NCI-H1930 (cell line): ENCODE data around the gene KCNQ1.

ENCODE experiments used
- DNase-seq, 2 experiments: peaks; one replicate each; lab custom pipeline; 2025; lab: John Stamatoyannopoulos, UW

The KCNQ1 gene

DNA sequence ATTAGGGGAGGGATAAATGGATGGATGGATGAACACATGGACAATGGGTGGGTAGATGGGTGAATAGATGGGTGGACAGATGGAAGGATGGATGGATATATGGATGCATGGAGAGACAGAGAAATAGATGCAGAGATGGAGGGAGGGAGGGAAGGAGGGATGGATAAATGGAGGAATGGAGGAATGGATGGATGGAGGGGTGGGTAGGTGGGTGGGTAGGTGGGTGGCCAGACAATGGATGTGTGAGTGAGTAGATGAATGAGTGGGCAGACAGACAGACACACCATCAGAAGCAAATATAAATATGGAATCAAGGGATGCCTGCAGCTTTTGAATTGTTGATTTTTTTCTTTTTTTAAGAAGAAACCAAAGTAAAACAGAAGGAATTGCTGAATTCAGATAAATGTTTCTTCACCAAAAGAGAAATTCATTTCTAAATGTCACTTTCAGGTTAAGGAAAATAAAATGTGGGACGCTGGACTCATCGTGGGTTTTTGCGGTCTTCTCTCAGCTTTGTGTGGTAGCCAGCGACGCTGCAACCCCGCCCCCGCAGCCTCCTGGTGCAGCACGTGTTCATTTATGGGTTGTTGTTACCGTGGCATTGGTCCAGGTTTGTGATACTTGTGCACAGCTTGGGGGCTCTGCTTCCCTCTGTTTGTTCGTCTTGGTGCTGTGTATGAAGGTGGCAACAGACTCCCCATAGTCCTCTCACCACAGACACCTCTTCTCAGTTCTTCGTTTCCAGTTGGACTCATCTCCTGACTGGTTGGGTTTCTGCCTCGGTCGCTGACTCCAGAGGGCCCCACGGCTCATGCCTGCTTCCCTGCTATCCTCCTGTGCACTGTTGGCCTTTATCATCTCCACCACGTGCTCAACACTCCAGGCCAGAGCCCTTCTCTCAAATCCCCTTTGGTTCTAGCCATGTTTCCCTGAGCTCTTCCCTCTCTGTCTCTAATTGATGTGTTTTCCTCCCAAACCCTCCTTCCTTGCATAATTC, 364.3 kb downstream of the KCNQ1 start:
- no peak for DNase-seq

DNA sequence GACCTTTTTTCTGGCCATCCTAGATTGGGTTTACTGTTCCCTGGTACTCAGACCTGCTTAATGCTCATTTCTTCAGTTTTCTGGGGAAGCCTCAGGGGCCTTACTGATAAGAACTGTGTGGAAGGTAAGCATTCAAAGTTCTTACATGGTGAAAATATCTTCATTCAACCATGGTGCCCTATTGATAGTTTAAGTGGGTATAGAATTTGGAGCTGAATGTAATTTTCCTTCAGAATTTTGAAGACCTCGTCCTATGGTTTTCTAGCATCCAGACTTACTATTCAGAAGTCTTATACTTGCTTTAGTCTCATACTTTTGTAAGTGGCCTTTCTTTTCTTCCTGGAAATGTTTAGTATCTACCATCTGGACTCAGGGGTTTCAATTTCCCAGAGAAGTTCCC, 365.0 kb downstream of the KCNQ1 start:
- no peak for DNase-seq

DNA sequence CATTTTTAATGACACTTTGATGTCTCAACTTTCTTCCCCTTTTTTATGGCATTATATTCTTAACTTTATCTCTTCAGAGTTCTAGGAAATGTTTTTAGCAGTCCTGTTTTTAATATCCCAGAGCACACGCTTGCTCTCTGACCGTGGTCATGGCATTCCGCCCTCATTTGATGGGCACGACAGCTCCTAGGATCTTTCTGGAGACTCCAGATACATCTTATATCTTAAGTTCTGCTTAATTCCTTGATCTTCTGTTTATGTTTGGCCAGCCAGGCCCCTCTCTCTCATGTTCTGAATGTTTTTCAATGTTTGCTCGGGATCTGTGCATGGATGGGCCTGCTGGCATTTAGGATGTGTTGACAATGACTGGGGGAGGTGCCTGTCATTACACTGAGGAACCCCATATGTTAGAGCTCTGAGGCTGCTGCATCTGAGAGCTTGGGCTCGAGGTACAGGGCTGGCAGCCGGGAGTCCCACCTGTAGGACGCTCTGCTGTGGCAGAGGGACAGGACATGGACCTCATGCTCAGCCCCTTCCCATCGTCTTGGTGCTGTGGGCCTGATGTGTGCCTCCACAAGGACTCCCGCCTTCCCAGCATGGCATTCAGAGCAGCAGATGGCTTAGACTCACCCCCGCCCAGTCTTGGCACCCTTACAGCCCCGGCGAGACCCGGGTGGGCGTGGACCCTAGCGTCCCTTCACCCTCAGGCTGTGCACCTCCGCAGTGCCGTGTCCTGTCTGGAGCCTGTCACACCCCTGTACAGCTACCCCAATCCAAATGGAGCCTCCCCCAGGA, 365.8 kb downstream of the KCNQ1 start:
- DNase-seq, result no peak

DNA sequence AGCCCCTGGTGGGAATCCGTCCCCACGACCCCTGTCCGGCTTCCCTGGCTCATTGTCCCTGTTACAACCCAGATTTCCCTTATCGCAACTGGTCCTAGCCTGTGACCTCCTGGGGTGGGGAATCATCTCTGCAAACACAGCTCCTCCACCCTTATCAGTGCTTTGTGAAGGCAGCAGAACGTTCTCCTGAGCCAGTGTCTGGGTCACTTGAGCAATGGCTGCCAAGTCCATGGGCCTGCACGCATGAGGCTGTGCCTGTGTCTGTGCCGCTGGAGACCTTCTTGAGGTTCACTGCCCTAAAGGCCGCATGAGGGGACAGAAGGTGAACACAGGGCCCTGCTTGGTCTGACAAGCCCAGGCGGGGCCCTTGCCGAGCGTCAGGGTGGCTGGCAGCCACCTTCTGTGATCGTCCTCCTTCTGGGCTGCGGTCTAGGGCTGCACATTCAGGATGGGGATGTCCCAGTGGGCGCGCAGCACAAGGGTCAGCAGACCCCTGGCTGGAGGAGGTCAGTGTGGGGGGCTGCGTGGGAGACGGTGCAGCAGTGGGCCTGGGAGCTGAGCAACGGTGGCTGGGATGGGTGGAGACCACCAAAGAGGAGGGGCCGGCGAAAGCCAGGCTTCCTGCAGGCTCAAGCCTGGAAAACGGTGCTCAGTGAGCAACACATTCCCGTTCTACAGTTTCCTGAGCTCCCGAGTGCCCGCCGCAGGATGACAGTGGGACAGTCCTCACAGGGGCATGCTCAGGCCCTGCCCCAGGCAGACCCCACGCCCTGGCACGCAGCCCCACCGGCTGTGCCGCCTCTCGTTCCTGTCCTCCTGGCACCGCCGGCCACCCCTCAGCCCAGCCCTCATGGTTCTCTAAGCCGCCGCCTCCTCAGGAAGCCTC, 366.6 kb downstream of the KCNQ1 start:
- no peak for DNase-seq

DNA sequence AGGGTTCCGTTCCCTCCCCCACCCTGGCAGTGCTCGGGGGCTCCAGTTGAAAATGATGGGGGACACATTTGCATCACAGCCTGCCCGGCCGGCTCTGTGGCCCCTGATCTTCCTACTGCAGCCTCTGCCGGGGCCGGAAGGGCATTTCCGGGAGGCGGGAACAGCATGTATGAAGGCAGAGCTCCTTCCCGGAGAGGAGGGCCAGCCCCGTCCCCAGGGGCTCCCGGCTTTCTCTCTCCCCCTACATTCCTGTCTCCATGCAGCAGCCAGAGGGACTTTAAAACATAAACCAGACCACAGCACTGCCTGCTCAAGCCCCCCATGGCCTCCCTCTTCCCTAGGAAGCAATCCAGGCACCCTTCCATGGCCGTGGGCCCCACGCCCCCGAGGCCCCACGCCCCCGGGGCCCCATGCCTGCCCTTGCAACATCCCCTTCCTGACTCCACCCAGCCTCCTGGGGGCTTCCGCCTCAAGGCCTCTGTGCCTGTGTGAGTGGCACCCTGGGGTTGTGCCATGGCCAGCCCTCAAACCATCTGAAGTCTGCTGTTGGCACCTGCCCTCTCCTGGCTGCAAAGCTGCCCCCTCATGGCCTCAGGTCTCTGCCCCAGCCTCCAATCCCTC, 367.7 kb downstream of the KCNQ1 start:
- no peak for DNase-seq

DNA sequence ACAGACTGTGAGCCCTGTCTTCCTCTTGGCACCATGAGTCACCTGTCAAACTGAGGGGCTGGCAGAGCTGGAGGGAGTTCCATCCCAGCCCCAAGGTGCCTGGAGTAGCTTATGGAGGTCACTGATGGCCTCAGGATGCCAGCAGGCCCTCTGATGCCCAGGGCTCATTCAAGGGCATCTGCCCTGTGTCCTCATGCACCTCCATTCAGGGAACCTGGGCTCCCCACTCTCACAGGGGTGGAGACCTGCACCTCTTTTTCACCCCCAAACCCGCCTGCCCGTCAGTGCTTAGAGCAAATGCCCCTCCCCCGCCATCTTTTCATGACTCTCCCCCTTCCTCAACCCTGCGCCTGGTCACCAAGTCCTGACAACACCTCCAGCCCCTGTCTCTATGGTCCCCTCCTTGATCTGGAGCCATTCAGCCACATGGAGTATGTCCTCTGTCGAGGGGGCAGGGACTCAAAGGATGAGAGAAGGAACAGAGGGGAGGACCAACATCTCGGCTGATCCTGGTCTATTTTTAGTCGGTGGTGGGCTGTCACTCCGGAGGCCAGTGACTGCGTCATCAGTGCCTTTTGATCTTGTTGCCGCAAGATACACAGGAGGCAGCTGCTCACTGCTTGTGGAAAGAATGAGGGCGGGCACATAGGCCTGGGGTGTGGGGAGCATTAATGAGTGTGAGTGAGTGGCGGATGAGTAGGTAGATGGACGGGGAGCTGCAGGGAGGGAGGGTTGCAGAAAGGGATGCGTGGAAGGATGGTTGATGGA, 368.5 kb downstream of the KCNQ1 start:
- no peak for DNase-seq

DNA sequence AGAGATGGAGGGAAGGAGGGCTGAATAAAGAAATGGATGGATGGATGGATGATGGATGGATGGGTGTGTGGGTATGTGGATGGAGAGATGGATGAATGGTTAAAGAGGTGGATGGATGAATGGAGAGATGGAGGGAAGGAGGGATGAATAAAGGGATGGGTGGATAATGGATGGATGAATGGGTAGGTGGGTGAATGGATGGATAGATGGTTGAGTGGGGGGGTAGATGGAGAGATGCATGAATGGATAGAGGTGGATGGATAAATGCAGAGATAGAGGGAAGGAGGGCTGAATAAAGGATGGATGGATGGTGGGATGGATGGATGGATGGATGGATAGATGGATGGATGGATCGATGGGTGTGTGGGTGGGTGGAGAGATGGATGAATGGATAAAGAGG, 369.2 kb downstream of the KCNQ1 start:
- no peak for DNase-seq

DNA sequence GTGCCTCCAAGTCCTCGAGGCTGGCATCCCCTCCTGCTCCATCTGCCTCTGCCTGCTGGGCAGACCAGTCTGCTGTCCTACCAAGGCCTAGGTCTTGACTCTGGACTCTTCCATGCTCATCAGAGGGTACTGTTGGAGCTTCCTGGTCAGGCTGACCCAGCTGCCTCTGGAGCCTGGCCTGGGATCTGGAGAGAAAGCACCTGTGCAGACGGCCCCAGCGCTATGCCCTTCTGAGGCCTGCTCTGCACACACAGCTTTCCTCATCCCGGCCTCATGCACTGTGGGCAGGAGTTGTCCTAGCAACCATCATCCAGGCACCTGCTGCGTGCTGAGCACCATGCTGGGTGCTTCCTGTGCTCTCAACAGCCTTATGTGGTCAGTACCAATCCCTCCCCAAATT, 369.9 kb downstream of the KCNQ1 start:
- DNase-seq, result no peak

DNA sequence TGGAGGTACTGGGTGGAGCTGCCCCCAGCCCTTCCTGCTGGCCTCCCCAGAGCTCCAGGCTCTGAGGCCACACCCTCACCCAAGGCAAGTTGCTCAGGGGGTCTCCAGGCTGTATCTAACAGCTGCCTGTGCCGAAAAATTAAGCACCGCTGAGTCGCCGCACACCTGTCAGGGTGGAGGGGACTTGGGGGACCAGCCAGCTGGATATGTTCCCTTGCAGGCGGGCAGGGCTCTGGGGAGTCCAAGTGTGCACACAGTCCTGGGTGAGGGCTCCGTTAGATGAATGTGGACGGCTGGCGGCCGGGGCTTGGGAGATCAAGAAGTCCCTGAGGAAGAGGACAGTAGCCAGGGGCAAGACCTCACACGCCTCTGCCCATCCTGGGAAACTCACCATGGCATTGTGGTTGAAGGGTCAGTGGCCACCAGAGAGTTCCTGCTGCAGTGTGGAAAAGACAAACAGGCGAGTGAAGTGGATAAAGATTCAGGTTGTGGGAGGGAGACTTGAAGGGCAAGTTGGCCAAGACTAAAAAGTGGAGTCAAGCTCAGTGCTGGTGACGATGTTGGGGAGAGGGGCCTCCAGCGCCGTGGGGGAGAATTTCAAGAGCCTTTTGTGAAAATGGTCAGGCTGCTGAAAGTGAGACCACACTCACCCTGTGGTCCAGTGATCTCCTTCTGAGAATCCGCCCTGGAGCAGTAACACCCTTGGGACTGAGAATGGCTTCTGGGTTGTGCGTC, 371.1 kb downstream of the KCNQ1 start:
- DNase-seq, result no peak

DNA sequence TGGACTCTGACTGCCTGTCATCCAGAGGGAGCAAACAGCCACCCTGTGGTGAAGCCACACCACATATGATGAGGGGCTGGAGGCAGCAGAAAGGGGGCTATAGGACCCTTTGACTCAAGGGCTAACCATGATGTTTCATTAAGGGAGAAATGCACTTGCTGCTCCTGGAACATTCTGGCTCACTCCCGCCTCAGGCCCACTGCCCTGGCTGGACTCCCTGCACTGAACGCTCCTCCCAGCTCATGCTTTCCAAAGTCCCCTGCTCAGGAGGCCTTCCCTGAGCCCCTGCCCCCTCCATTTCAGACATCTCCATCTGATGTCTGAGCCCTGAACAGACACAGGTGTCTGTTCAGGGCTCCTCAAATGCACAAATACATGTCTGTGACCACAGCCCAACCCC, 371.7 kb downstream of the KCNQ1 start:
- DNase-seq, result no peak

DNA sequence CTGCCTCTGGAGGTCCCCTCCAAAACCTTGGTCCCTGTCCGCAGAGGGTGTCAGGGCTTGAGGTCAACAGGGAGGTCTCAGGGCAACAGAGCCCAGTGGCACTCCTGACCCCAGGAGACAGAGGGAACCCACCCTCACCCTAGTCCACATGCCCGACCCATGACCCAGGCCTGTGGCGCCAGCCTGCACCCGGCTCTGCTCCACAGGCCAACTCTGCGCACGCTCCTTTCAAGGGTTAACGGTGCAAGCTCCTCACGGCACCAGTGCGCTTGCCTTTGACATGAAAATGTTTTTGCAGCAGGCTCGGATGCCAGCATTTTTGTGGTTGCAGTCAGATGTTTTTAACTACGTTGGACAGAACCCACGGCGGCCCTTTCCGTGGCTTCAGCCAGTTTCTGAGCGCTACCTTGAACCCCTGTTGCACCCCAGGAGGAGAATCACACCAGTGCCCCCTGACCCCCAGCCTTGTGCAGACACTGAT, 372.2 kb downstream of the KCNQ1 start:
- no peak for DNase-seq

DNA sequence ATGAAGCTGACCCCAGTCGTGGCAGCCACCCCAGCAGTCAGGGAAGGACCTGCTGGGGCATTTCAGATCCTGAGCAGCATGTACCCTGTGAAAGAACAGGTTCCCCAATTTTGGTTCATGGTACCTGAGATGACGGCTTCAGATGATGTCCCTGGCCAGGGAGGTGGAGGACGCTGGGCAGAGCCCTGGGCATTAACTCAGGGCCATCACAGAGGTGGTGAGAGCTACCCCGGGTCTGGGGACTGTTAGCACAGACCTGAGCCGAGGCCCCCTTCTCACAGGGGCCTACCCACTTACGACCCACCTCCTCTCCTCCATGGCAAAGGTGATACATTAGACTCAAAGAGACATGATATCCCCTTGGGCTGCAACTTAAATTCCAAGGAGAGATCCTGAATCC, 372.6 kb downstream of the KCNQ1 start:
- DNase-seq, result no peak

DNA sequence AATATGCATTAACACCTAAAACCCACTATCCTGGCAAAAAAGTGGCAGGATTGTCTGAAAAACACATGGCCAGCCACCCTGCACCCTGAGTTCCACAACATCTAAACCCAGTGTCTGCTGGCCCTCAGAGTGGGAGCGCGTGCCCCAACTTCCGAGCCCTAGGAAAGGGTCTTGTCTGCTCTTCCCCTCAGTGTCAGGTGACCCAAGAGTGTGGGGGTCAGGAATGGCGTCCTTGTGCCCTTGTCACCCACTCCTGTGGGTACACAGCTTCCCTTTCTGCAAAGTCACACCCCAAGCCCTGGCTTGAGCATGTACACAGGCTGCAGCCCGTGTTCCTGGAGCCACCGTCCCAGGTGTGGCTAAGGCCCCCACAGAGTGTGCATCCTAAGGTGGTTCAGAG, 373.2 kb downstream of the KCNQ1 start:
- no peak for DNase-seq

DNA sequence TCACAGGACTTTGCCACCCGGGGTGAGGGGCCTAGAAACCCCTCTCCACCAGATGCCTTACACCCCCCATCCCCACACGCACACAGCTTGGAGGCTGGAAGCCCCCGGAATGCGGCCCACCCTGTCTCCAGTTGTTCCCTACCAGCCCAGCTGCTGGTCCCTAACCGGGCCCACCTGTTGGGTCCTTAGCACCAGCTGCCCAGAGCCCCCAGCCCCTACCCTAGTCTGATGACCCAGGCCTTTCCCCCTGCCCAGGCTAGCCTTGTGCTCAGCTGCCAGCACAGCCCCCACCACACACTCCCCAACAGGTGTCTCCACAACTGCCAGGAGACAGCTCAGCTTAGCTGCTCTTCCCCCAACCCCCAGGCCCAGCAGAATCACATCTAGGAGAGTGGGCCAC, 373.7 kb downstream of the KCNQ1 start:
- DNase-seq, result no peak

DNA sequence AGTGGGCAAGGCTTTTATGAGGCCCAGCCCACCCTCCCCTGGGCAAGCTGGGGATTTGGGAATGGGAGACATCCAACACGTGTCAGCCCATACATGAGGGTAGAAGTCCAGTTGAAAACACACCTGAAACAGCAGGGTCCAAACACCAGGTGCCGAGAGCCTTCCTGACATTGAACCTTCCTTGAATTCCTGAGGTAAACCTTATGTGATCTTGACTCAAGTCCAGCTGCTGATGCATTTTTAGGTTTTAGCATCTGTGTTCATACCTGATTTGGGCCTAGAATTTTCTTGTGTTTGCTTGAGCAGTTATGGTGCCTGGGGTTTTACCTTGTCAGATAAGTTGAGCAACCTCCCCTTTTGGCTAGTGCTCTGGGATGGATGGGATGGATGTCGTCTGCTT, 374.5 kb downstream of the KCNQ1 start:
- no peak for DNase-seq

DNA sequence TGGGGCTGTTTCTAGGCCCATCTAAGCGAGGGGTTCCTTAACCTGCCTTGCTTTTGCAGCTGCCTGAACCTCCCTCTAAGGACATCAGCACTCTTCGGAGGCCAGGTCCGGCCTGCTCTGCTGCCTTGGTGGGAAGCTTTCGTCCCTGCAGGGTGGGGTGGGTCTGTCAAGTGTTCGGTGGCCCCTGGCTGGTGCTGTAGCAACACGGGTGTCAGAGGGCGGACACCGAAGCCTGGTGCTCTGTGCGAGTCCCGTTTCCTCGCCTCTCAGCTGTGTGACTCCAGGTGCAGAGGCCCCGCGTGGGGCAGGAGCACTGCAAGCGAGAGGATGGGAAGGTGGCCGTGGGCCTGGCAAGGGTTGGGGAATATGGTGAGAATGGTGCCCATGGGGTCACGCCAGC, 376.2 kb downstream of the KCNQ1 start:
- DNase-seq, result no peak

DNA sequence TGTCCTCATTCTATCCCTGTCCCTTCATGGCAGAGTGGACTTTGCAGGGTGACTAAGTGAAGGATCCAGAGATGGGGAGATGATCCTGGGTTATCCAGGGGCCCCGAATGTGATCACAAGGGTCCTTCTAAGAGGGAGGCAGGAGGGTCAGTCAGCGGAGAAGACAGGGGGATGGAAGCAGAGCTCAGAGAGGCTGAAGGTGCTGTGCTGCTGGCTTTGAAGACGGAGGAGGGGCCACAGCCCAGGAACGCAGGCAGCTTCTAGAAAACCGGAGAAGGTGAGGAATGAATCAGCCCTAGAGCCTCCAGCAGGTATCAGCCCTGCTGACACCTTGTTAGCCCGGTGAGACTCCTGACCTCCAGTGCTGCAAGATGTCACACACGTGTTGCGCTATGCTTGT, 377.1 kb downstream of the KCNQ1 start:
- DNase-seq, result no peak

DNA sequence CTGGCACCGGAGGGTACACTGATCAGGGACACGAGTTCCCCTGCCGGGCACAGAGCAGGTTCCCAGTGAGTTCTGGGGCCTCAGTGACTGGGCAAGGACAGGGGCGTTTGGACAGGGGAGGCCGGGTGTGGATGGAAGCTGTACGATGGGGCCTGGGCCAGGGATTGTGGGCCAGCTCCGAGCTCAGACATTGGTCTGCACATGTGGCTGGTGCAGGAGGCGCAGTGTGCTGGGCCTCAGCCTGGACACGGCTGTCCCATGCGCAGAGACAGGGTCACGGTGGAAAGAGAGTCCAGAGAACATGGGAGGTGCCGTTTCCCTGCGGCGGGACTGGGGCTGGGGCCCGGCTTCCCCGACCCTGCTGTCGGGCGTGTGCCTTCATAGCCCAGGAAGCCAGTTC, 380.0 kb downstream of the KCNQ1 start:
- DNase-seq, result no peak

DNA sequence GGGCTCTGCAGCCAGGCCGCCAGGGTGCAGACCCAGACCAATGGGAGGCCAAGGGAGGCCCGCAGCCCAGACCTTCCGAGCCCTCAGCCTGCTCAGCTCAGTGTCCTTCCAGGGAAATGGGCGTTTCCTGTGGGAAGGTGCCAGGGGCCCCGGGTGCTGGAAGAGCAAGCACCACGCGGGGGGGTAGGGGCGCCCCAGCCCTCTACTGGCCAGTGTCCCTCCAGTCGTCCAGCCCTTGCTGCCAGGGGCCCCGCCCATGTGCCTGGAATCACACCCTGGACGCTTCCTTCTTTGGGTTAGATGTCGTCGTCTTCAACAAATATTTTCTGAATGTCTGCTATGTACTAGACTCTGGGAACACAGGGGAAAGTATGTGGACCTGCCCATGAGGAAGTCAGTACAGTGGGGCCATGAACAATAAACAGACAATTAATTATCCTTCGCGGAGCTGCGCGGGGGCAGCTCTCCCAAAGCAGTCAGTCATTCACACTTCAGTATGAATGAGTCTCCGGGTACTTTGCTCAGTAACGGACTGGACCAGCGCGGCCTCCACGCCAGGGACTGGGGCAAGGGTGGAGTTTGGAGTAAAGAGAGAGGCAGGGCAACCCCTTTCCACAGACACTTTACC, 380.6 kb downstream of the KCNQ1 start:
- DNase-seq, result no peak
